B cell (primary cell): ENCODE data around the gene NAT10.

Experiments
- CTCF ChIP-seq: fragments of 200-600 bp; IDR thresholded peaks from one replicate; pipeline ENCODE4 v1.8.0; 2022; ENCODE audit warnings: antibody characterized with exemption, mild to moderate bottlenecking
- EZH2 ChIP-seq: IDR thresholded peaks from 2 replicates; pipeline ENCODE4 v1.6.1; 2012; ENCODE audit warnings: borderline replicate concordance, low read depth, mild to moderate bottlenecking, moderate library complexity, low read length; ENCODE audit not compliant: insufficient read depth, poor library complexity, severe bottlenecking

GRCh38 chr11:34190192-34191139, 85.0 kb downstream of the NAT10 start:
- no peak for TF ChIP-seq CTCF
- TF ChIP-seq EZH2 = no peak
